Breast epithelium (tissue), 4 donors: ENCODE measurements around the gene DDX54. TPM values are rescaled to one million over a fixed set of nuclear protein-coding genes. Genes with fewer than 3 reads are reported as not detected.
A peak's percentile ranks its signal among the peaks of the same experiment; 100 is the strongest.

Experiments
- DNase-seq, 2 donors: peaks; one replicate each; pipeline ENCODE4 v3.0.0-alpha.2; 2019; ENCODE audit warnings: low spot score in 2 of 2
- H3K27ac ChIP-seq, 2 donors: fragments of 200-600 bp; sonication (generic) in 1 of 2; one replicate each; pipeline ENCODE4 v1.5.1; 2016 to 2019; ENCODE audit warnings: mild to moderate bottlenecking in 1 of 2
- H3K27me3 ChIP-seq, 2 donors: fragments of 200-600 bp; sonication (generic) in 1 of 2; one replicate each; pipeline versions ENCODE4 v1.5.1 to v1.6.0; 2017 to 2019; ENCODE audit warnings: control low read depth in 1 of 2, mild to moderate bottlenecking in 1 of 2
- H3K36me3 ChIP-seq: fragments of 200-600 bp; one replicate; pipeline ENCODE4 v1.5.1; 2019
- H3K4me1 ChIP-seq, 2 donors: fragments of 200-600 bp; sonication (generic); one replicate each; pipeline ENCODE4 v1.5.1; 2016 to 2019; ENCODE audit warnings: control low read depth in 1 of 2
- H3K4me3 ChIP-seq, 3 donors: fragments of 200-600 bp; sonication (generic); 1 replicate in 2 of 3; 2 replicates in 1 of 3; pipeline ENCODE4 v1.5.1; 2016 to 2019; ENCODE audit warnings: mild to moderate bottlenecking in 3 of 3, moderate library complexity in 2 of 3
- H3K9me3 ChIP-seq, 2 donors: fragments of 200-600 bp; sonication (generic) in 1 of 2; one replicate each; pipeline ENCODE4 v1.5.1; 2016 to 2019; ENCODE audit warnings: control low read depth in 1 of 2
- POLR2A ChIP-seq: fragments of 450-650 bp; IDR thresholded peaks from one replicate; pipeline ENCODE4 v1.6.1; 2016; ENCODE audit warnings: antibody characterized with exemption, mild to moderate bottlenecking, moderate library complexity
- POLR2AphosphoS5 ChIP-seq, 3 donors: sonication (generic); formaldehyde crosslinking; IDR thresholded peaks; one replicate each; pipeline ENCODE4 v1.6.1; 2017; ENCODE audit warnings: antibody characterized with exemption in 3 of 3
- intact Hi-C: fragments of 100-400 bp; cut with DNase I; formaldehyde crosslinking; loops from one replicate; pipeline ENCODE4 v1.15.1; 2023; ENCODE audit warnings: low total_unique reads
- total RNA-seq, 3 donors: library from RNA; depleted of rRNA; stranded (reverse); fragments of >200 nt; gene quantifications; one replicate each; pipeline ENCODE4 v1.1.0, GENCODE V29; 2016
- TF ChIP-seq, protein P1 (sequence below), 3 donors: fragments of 450-650 bp; IDR thresholded peaks; one replicate each; pipeline ENCODE4 v1.5.1; 2016 to 2017; ENCODE audit warnings: antibody characterized with exemption in 3 of 3, mild to moderate bottlenecking in 3 of 3, moderate library complexity in 3 of 3

The DDX54 gene
- total RNA-seq, 3 donors from 2014 or later = 51.5 to 62.1 (median 60.3) TPM

DNA sequence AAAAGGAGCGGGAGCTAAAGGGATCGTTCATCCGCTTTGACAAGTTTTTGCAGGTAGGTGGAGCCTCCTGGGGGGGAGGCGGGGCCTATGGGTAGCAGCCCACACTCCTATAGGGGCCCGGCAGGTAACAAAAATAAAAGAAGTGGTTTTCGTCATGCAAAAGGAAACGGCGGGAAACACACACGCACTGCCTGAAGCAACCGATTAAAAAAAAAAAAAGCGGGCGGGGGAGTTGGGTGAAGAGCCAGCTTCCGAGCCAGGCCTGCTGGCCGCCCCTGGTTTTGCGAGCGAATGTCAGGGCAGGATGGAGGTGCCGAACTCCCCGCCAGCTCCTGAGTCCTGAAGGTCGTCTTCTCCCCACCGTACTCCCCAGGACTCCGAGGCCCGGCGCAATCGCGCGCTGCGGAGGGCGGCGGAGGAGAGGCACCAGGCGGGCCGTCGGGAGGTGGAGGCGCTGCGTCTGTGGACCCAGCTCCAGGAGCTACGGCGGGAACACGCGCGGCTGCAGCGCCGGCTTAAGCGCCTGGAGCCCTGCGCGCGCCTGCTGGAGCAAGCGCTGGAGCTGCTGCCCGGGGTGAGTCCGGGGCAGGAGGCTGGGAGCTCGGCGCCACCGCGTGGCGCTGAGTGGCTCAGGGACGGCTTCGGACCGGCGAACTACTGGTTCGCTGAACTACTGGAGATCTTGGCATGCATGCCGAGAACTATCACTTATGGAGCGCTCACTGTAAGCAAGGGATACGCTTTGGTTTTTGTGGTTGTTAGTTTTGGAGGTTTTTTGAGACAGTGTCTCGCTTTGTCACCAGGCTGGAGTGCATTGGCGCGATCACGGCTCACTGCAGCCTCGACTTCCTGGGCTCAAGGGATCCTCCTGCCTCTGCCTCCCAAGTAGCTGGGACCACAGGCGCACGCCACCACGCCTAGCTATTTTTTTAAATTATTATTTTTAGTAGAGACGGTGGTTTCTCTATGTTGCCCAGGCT lies 32.2 kb downstream of the DDX54 start:
- Histone ChIP-seq H3K36me3 (no peaks in the 10 kb centered on the region), H3K4me1 (no peaks in the 10 kb centered on the region), H3K4me3 (peak overlapping the region; percentile 27 to 64 (median 46)), H3K27me3 (peaks cover 0 to 8% of the 10 kb centered on the region in 2 donors), H3K27ac (no peak overlapping the region), H3K9me3 (no peaks in the 10 kb centered on the region)
- TF ChIP-seq, protein P1, sequence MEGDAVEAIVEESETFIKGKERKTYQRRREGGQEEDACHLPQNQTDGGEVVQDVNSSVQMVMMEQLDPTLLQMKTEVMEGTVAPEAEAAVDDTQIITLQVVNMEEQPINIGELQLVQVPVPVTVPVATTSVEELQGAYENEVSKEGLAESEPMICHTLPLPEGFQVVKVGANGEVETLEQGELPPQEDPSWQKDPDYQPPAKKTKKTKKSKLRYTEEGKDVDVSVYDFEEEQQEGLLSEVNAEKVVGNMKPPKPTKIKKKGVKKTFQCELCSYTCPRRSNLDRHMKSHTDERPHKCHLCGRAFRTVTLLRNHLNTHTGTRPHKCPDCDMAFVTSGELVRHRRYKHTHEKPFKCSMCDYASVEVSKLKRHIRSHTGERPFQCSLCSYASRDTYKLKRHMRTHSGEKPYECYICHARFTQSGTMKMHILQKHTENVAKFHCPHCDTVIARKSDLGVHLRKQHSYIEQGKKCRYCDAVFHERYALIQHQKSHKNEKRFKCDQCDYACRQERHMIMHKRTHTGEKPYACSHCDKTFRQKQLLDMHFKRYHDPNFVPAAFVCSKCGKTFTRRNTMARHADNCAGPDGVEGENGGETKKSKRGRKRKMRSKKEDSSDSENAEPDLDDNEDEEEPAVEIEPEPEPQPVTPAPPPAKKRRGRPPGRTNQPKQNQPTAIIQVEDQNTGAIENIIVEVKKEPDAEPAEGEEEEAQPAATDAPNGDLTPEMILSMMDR (IDR thresholded peaks at IDR 0.05) = peak in 2 of 3 donors; percentile 32 to 41
- TF ChIP-seq POLR2A (no peak), POLR2AphosphoS5 (IDR thresholded peaks at IDR 0.05) (no peak)
- peak; percentile 63 to 66 for DNase-seq
- intact Hi-C loops = no loop called here

DNA sequence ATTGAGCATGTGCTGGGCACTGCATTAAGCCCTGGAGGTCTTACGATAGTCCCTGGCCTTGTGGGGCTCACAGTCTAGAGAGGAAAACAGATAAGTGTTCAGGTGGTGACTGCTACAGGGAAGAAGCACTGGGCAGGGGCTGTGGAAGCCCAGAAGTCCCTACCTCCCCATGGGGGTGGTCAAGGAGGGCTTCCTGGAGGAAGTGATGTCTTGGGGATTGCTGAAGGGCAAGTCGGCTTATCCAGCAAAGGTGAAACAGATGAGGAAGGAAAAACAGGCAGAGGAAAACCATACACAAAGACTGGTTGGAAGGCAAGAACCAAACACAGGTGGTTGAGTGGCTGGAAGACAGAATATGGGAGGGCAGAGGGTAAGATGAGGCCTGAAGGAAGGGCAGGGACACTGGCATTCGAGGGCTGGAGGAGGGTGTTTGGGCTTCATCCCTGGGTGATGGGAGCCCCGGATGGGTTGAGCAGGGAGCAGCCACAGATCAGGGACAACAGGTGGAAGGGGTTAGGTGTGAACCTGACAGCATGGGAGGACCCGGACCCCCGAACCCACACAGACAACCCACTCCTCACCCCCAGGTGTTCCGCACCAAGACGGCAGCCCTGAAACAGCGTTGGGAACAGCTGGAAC lies 33.0 kb downstream of the DDX54 start:
- Histone ChIP-seq H3K27me3 (peaks cover 0 to 8% of the 10 kb centered on the region in 2 donors), H3K9me3 (no peaks in the 10 kb centered on the region), H3K36me3 (no peaks in the 10 kb centered on the region), H3K4me1 (no peaks in the 10 kb centered on the region), H3K27ac (no peak overlapping the region), H3K4me3 (peak overlapping the region; percentile 27 to 64 (median 46))
- DNase-seq = no peak
- TF ChIP-seq POLR2A (no peak), POLR2AphosphoS5 (IDR thresholded peaks at IDR 0.05) (no peak)
- TF ChIP-seq, protein P1 (IDR thresholded peaks at IDR 0.05) = no peak
- intact Hi-C loops = no loop called here

DNA sequence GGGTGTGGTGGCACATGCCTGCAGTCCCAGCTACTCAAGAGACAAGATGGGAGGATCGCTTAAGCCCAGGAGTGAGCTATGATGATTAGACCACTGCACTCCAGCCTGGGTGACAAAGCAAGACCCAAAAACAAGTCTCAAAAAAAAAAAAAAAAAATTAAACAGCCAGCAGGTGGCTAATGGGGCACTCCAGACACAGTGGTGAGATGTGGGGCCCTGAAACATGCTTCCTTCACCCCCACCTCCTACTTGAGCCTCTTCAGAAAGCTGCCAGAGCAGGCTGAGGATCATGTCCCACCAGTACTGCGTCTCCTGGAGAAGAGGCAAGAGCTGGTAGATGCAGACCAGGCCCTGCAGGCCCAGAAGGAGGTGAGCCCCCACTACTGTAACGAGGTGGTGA lies 33.6 kb downstream of the DDX54 start:
- H3K4me1 ChIP-seq = no peaks in the 10 kb centered on the region
- intact Hi-C loops = no loop called here
- H3K9me3 ChIP-seq = no peaks in the 10 kb centered on the region
- H3K27me3 ChIP-seq = peaks cover 0 to 8% of the 10 kb centered on the region in 2 donors
- no peaks in the 10 kb centered on the region for H3K36me3 ChIP-seq
- H3K27ac ChIP-seq = no peak overlapping the region
- TF ChIP-seq, protein P1 (IDR thresholded peaks at IDR 0.05) = no peak
- TF ChIP-seq POLR2A = no peak
- no peak for TF ChIP-seq POLR2AphosphoS5 (IDR thresholded peaks at IDR 0.05)
- no peak for DNase-seq
- H3K4me3 ChIP-seq = no peak overlapping the region

DNA sequence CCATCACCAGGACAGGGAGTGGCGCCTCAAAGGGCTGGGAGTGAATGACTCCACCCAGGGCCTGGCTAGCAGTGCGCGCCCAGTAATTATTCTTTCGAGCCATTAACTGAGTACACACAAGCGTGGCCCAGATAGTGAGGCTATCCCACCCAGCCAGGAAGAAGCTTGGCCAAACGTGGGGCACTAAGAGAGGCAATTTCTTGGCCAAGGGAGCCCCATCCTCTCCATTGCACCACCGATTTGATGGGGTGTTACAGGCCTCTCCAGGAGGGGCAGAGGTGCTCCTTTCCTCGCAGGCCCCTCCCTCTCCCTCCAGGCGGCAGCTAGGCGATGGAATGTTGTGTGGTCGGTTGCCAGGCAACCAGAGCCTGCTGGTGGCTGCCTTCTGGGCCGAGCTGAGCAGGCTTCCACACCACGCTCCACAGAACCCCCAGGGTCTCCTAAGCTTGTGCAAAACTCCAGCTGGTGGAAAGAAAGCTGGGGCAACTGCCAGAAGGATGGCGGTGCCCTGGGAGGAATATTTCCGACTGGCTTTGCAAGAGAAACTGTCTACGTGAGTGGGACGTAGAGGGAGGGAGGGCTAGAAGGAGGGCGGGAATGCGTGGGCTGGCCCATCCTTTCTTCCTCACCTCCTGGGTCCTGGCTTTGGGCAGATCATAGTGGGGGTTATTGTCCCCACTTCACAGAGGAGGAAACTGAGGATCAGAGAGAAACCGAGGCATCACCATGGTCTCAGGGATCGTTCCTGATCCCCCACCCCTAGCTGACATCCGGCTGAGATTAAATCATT lies 35.7 kb downstream of the DDX54 start, which contains the start of gene CFAP73:
CFAP73 (plus strand) TSS at position 364 of the 790 bp plus-strand sequence; CDS start at position 498, 134 bp downstream.
- Histone ChIP-seq H3K36me3 (no peaks in the 10 kb centered on the region), H3K4me1 (no peaks in the 10 kb centered on the region), H3K9me3 (no peaks in the 10 kb centered on the region), H3K27me3 (peaks cover 0 to 8% of the 10 kb centered on the region in 2 donors), H3K4me3 (peak within 1 kb of the TSS in 2 of 3 donors; percentile 20 to 25), H3K27ac (peak within 1 kb of the TSS; percentile 65 to 77)
- TF ChIP-seq POLR2AphosphoS5 (IDR thresholded peaks at IDR 0.05) = no peak
- TF ChIP-seq, protein P1 (IDR thresholded peaks at IDR 0.05) = no peak
- no peak for TF ChIP-seq POLR2A
- peak; percentile 65 to 84 for DNase-seq
- intact Hi-C loops = no loop called here
